ENCODE measurements around the gene MMP20. TPM values are rescaled to one million over a fixed set of nuclear protein-coding genes. Genes with fewer than 3 reads are reported as not detected.

MMP20 gene
- total RNA-seq, 4 donors from 2014 or later, result not detected

DNA sequence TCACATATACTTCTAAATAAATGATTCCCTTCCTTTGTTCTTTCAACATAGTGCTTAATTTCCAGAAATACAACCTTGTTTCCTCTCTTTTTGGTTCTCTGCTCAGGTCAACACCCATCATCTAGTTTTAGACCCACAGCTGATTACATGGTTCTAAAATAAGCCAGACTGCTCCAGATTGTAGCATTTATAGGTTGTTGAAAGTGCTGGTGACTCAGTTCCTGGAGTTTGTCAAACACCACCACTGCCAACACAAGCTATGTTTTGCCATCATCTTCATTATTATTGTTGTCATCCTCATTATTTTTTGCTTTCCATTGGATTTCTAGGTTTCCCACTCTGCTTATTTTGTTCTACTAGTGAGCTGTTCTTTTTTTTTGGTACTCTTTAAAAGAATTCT lies 22.3 kb upstream of the MMP20 start:
- DNase-seq (ENCODE audit: low spot score in 2 of 2), result no peak
- no peaks in the 10 kb centered on the region for H3K36me3 ChIP-seq
- no peak for TF ChIP-seq POLR2AphosphoS5 (IDR thresholded peaks at IDR 0.05)
- TF ChIP-seq POLR2A (IDR thresholded peaks at IDR 0.05), result no peak
- TF ChIP-seq, protein P1, sequence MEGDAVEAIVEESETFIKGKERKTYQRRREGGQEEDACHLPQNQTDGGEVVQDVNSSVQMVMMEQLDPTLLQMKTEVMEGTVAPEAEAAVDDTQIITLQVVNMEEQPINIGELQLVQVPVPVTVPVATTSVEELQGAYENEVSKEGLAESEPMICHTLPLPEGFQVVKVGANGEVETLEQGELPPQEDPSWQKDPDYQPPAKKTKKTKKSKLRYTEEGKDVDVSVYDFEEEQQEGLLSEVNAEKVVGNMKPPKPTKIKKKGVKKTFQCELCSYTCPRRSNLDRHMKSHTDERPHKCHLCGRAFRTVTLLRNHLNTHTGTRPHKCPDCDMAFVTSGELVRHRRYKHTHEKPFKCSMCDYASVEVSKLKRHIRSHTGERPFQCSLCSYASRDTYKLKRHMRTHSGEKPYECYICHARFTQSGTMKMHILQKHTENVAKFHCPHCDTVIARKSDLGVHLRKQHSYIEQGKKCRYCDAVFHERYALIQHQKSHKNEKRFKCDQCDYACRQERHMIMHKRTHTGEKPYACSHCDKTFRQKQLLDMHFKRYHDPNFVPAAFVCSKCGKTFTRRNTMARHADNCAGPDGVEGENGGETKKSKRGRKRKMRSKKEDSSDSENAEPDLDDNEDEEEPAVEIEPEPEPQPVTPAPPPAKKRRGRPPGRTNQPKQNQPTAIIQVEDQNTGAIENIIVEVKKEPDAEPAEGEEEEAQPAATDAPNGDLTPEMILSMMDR (IDR thresholded peaks at IDR 0.05), result no peak
- peaks cover 2% of the 10 kb centered on the region for H3K27me3 ChIP-seq
- no peaks in the 10 kb centered on the region for H3K4me1 ChIP-seq
- no peaks in the 10 kb centered on the region for H3K9me3 ChIP-seq
- H3K4me3 ChIP-seq, result no peak overlapping the region
- H3K27ac ChIP-seq, result no peak overlapping the region

DNA sequence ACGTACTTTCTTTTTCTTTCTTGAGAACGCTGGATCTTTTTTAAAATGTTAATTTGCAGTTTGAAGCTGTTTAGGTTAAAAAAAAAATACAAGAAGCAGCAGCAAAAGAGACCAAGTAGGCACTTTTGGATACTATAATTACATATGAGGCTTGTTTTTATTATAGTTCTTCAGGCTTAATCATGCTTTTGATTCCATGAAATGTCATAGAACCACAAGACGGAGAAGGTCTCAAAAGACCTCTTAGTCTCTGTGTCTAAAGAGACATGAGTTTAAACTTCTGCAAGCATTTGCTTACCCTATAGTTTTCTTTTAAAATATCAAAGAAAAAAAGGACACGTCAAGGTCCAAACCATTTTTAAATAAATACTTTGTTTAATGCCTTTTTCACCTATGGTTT lies 18.8 kb upstream of the MMP20 start:
- no peak for TF ChIP-seq EP300 (IDR thresholded peaks at IDR 0.05)
- no peak for TF ChIP-seq POLR2AphosphoS5 (IDR thresholded peaks at IDR 0.05)
- TF ChIP-seq, protein P1 (IDR thresholded peaks at IDR 0.05), result no peak
- no peak for TF ChIP-seq POLR2A (IDR thresholded peaks at IDR 0.05)
- no peaks in the 10 kb centered on the region for H3K4me1 ChIP-seq
- no peak overlapping the region for H3K27ac ChIP-seq
- no peaks in the 10 kb centered on the region for H3K27me3 ChIP-seq
- no peaks in the 10 kb centered on the region for H3K36me3 ChIP-seq
- no peaks in the 10 kb centered on the region for H3K9me3 ChIP-seq
- no peak for DNase-seq (ENCODE audit: low spot score in 2 of 2)
- H3K4me3 ChIP-seq, result no peak overlapping the region
- WGBS, result 85% methylated on average over 4 of the region's 4 CpGs

DNA sequence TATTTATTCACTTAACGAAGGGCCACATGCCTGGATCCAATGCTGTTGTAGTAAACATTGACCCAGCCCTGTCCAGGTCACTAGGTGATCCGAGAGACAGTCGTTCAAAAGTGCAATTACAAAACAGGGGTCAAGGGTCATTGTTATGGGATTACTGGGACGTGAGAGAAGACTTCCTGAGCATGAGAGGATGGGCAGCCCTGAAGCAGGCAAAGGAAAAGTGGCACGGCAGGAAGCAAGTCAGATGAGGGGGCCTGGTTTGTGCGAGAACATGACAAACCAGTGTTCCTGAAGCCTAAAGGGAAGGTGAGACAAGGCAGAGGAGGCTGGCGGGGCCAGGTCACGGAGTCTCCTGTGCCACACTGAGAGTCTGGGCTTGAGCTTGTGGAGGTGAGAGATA lies 15.8 kb upstream of the MMP20 start:
- Histone ChIP-seq H3K36me3 (no peaks in the 10 kb centered on the region), H3K27ac (no peak overlapping the region), H3K4me1 (no peaks in the 10 kb centered on the region), H3K9me3 (no peaks in the 10 kb centered on the region), H3K27me3 (no peaks in the 10 kb centered on the region), H3K4me3 (no peak overlapping the region)
- no peak for TF ChIP-seq POLR2A (IDR thresholded peaks at IDR 0.05)
- TF ChIP-seq, protein P1 (IDR thresholded peaks at IDR 0.05), result no peak
- no peak for TF ChIP-seq POLR2AphosphoS5 (IDR thresholded peaks at IDR 0.05)
- TF ChIP-seq EP300 (IDR thresholded peaks at IDR 0.05), result no peak
- 63% methylated on average over 8 of the region's 8 CpGs for WGBS
- no peak for DNase-seq (ENCODE audit: low spot score in 2 of 2)

DNA sequence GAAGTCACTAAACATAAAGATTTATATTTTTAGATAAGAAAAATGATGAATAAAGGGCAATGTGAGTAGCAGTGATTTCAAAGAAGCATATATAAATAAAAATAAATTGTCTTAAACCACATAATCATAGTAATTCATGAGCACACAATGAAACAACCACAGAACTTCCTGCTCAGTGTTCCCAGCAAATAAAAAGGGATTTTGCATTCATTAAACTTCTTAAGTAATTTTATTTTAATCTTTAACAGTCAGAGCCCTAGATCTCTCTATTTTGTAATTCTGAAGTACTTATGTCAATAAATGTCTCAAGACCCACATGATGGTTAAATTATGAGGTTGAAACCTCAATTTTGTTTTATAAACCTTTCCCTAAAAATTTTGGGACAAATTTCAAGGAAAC lies 14.5 kb upstream of the MMP20 start:
- Histone ChIP-seq H3K27me3 (no peaks in the 10 kb centered on the region), H3K9me3 (no peaks in the 10 kb centered on the region), H3K4me3 (no peak overlapping the region), H3K27ac (no peak overlapping the region), H3K4me1 (no peaks in the 10 kb centered on the region), H3K36me3 (no peaks in the 10 kb centered on the region)
- TF ChIP-seq, protein P1 (IDR thresholded peaks at IDR 0.05), result no peak
- TF ChIP-seq POLR2A (IDR thresholded peaks at IDR 0.05), result no peak
- no peak for TF ChIP-seq POLR2AphosphoS5 (IDR thresholded peaks at IDR 0.05)
- no peak for TF ChIP-seq EP300 (IDR thresholded peaks at IDR 0.05)
- no peak for DNase-seq (ENCODE audit: low spot score in 2 of 2)

DNA sequence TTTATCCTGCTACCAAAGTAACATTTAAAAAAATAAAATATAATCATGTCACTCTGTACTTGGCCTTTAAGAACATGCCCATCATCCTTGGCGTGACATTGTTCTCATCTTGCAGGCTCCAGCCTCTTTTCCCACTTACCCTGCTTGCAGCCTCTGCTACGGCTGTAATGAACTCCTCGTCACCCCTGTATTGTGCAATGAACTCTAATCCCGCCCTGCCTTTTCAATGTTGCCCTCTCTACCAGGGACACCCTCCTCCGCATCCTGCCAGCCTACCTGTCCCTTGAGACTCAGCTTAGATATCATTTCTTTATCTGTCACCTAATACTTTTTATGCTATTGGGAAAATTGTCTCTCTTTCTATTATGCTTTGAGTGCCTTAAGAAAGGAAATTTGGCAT lies 12.6 kb upstream of the MMP20 start:
- no peaks in the 10 kb centered on the region for H3K27me3 ChIP-seq
- WGBS, result 68% methylated on average over 5 of the region's 5 CpGs
- TF ChIP-seq EP300 (IDR thresholded peaks at IDR 0.05) (no peak), POLR2A (IDR thresholded peaks at IDR 0.05) (no peak)

DNA sequence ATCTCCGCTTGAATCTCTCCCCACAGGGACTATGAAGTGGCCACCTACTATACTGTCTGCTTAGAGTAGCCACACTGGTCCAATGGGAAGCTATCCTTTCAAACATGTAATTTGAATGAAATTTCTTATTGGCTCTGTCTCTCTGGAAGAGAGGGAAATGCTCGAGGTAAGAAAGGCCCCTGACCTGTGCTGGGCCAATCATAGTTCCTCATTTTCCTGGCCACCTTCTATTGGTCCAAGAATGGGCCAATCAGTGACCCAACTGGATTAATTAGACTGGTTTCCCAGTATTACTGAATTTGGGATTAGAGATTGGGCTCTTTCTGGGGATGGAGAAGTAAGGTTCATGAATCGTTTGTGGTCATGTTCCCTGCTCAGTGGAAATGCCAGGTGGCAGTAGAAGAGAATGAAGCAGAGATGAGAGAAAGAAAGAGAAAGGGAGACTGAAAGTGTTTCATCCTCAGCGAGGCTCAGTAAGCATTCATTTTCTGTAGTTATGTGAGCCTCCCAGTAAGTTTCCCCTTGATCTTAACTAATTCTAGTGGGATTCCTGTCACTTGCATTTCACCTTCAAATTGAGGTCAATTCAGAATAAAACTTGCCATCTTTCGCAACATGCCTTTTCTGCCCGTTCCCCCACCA lies 8.4 kb upstream of the MMP20 start:
- Histone ChIP-seq H3K4me3 (no peak overlapping the region), H3K27me3 (no peaks in the 10 kb centered on the region), H3K4me1 (no peaks in the 10 kb centered on the region), H3K9me3 (no peaks in the 10 kb centered on the region), H3K27ac (no peak overlapping the region), H3K36me3 (no peaks in the 10 kb centered on the region)
- no peak for DNase-seq (ENCODE audit: low spot score in 2 of 2)
- TF ChIP-seq, protein P1 (IDR thresholded peaks at IDR 0.05), result no peak
- TF ChIP-seq EP300 (IDR thresholded peaks at IDR 0.05), result no peak
- no peak for TF ChIP-seq POLR2AphosphoS5 (IDR thresholded peaks at IDR 0.05)
- no peak for TF ChIP-seq POLR2A (IDR thresholded peaks at IDR 0.05)
- WGBS, result 87% methylated on average over 6 of the region's 6 CpGs

More for the DNA sequence above, 12.6 kb upstream of the MMP20 start:
- Histone ChIP-seq H3K36me3 (no peaks in the 10 kb centered on the region), H3K27ac (no peak overlapping the region), H3K4me1 (no peaks in the 10 kb centered on the region), H3K4me3 (no peak overlapping the region), H3K9me3 (no peaks in the 10 kb centered on the region)
- no peak for DNase-seq (ENCODE audit: low spot score in 2 of 2)
